Liver (tissue), 9 donors: ENCODE results near the gene NCSTN. TPM values are rescaled to one million over a fixed set of nuclear protein-coding genes. Genes with fewer than 3 reads are reported as not detected.

Experiments used
- DNase-seq: peaks from one replicate; pipeline ENCODE4 v3.0.0-alpha.2; 2017; ENCODE audit warnings: low spot score
- H3K27ac ChIP-seq, 2 donors: one replicate each; pipeline ENCODE4 v1.7.0; 2013; ENCODE audit warnings: inconsistent platforms in 2 of 2, low read length in 2 of 2, control low read depth in 1 of 2, low read depth in 1 of 2, mild to moderate bottlenecking in 1 of 2
- H3K27me3 ChIP-seq, 4 donors: one replicate each; pipeline versions ENCODE4 v1.6.1 to v1.7.0; 2013; ENCODE audit warnings: low read length in 3 of 4, inconsistent platforms in 1 of 4, mild to moderate bottlenecking in 1 of 4, moderate library complexity in 1 of 4; ENCODE audit not compliant: control insufficient read depth in 4 of 4, insufficient read depth in 4 of 4
- H3K36me3 ChIP-seq, 4 donors: one replicate each; pipeline versions ENCODE4 v1.6.1 to v1.7.0; 2013; ENCODE audit warnings: low read length in 3 of 4, mild to moderate bottlenecking in 3 of 4, low read depth in 1 of 4, moderate library complexity in 1 of 4; ENCODE audit not compliant: control insufficient read depth in 4 of 4, insufficient read depth in 3 of 4
- H3K4me1 ChIP-seq, 4 donors: one replicate each; pipeline versions ENCODE4 v1.6.1 to v1.7.0; 2013; ENCODE audit warnings: low read length in 3 of 4, mild to moderate bottlenecking in 3 of 4, moderate library complexity in 1 of 4; ENCODE audit not compliant: control insufficient read depth in 4 of 4, insufficient read depth in 4 of 4
- H3K4me3 ChIP-seq, 3 donors: one replicate each; pipeline versions ENCODE4 v1.6.1 to v1.7.0; 2013; ENCODE audit warnings: low read length in 3 of 3, control low read depth in 1 of 3, low read depth in 1 of 3, mild to moderate bottlenecking in 1 of 3
- H3K9ac ChIP-seq, 2 donors: one replicate each; pipeline ENCODE4 v1.7.0; 2013; ENCODE audit warnings: low read length in 2 of 2, mild to moderate bottlenecking in 2 of 2, moderate library complexity in 2 of 2, control low read depth in 1 of 2, low read depth in 1 of 2
- H3K9me3 ChIP-seq, 4 donors: one replicate each; pipeline versions ENCODE4 v1.6.1 to v1.7.0; 2013; ENCODE audit warnings: low read length in 3 of 4; ENCODE audit not compliant: control insufficient read depth in 4 of 4
- ATF3 ChIP-seq: IDR thresholded peaks from 2 replicates; pipeline ENCODE4 v1.6.1; 2016; ENCODE audit warnings: antibody characterized with exemption
- EGR1 ChIP-seq, 2 donors: IDR thresholded peaks; 2 replicates each; pipeline ENCODE4 v1.6.1; 2016 to 2018; ENCODE audit warnings: antibody characterized with exemption in 2 of 2, low read depth in 2 of 2
- FOXA1 ChIP-seq: IDR thresholded peaks from 2 replicates; pipeline ENCODE4 v1.6.1; 2016; ENCODE audit warnings: antibody characterized with exemption
- FOXA2 ChIP-seq: IDR thresholded peaks from 2 replicates; pipeline ENCODE4 v1.6.1; 2016; ENCODE audit warnings: antibody characterized with exemption
- GABPA ChIP-seq, 2 donors: IDR thresholded peaks in 1 of 2; conservative IDR thresholded peaks in 1 of 2; 2 replicates each; pipeline ENCODE4 v1.6.1; 2016; ENCODE audit warnings: antibody characterized with exemption in 2 of 2, mild to moderate bottlenecking in 1 of 2, moderate library complexity in 1 of 2
- HNF4A ChIP-seq, 2 donors: conservative IDR thresholded peaks; 2 replicates each; pipeline ENCODE4 v1.6.1; 2016; ENCODE audit warnings: antibody characterized with exemption in 2 of 2, mild to moderate bottlenecking in 2 of 2
- HNF4G ChIP-seq: IDR thresholded peaks from 2 replicates; pipeline ENCODE4 v1.6.1; 2016; ENCODE audit warnings: antibody characterized with exemption
- JUND ChIP-seq, 2 donors: IDR thresholded peaks; 2 replicates each; pipeline ENCODE4 v1.6.1; 2016; ENCODE audit warnings: antibody characterized with exemption in 2 of 2
- NR2F2 ChIP-seq: IDR thresholded peaks from 2 replicates; pipeline ENCODE4 v1.6.1; 2016; ENCODE audit warnings: antibody characterized with exemption
- RAD21 ChIP-seq, 2 donors: IDR thresholded peaks; 2 replicates each; pipeline ENCODE4 v1.6.1; 2016; ENCODE audit warnings: antibody characterized with exemption in 2 of 2, mild to moderate bottlenecking in 2 of 2
- SP1 ChIP-seq: IDR thresholded peaks from 2 replicates; pipeline ENCODE4 v1.6.1; 2018; ENCODE audit warnings: antibody characterized with exemption, mild to moderate bottlenecking
- TAF1 ChIP-seq: conservative IDR thresholded peaks from 2 replicates; pipeline ENCODE4 v1.6.1; 2016; ENCODE audit warnings: antibody characterized with exemption, mild to moderate bottlenecking
- ZBTB33 ChIP-seq: IDR thresholded peaks from 2 replicates; pipeline ENCODE4 v1.6.1; 2016; ENCODE audit warnings: antibody characterized with exemption
- WGBS: extraction: QIAGEN DNeasy Blood & Tissue Kit; methylation state at CpG from one replicate; pipeline ENCODE4 v1.1.7; 2013; 5-methylcytosine and 5-hydroxymethylcytosine counted together
- polyA plus RNA-seq, 2 donors: library from polyadenylated mRNA; stranded (reverse) in 1 of 2; unstranded in 1 of 2; fragments of 200-250 nt in 1 of 2; fragments of >200 nt in 1 of 2; fragmentation: Nextera tagmentation in 1 of 2; extraction: Ambion mirVana in 1 of 2; gene quantifications; one replicate each; pipeline versions ENCODE4 v1.2.1 to v1.2.3, GENCODE V29; 2013 to 2015
- total RNA-seq, 2 donors: library from RNA; depleted of rRNA; stranded (reverse); fragments of >200 nt; gene quantifications; one replicate each; pipeline ENCODE4 v1.2.3, GENCODE V29; 2014
- TF ChIP-seq, protein P1 (sequence below): IDR thresholded peaks from 2 replicates; pipeline ENCODE4 v1.6.1; 2016; ENCODE audit warnings: antibody characterized with exemption, mild to moderate bottlenecking
- TF ChIP-seq, protein P2 (sequence below): fragments of 150-350 bp; IDR thresholded peaks from 2 replicates; pipeline ENCODE4 v1.5.1; 2017; ENCODE audit warnings: improper control_type of control experiment, low read depth, low read length; ENCODE audit not compliant: missing input control
- donor health status: healthy.
- donor health status: healthy.
- donor health status: healthy.
- donor health status: healthy.
- donor health status: healthy.

Gene NCSTN
- total and polyA plus RNA-seq, 4 donors: 32.2 to 44.6 (median 37.5) TPM

DNA sequence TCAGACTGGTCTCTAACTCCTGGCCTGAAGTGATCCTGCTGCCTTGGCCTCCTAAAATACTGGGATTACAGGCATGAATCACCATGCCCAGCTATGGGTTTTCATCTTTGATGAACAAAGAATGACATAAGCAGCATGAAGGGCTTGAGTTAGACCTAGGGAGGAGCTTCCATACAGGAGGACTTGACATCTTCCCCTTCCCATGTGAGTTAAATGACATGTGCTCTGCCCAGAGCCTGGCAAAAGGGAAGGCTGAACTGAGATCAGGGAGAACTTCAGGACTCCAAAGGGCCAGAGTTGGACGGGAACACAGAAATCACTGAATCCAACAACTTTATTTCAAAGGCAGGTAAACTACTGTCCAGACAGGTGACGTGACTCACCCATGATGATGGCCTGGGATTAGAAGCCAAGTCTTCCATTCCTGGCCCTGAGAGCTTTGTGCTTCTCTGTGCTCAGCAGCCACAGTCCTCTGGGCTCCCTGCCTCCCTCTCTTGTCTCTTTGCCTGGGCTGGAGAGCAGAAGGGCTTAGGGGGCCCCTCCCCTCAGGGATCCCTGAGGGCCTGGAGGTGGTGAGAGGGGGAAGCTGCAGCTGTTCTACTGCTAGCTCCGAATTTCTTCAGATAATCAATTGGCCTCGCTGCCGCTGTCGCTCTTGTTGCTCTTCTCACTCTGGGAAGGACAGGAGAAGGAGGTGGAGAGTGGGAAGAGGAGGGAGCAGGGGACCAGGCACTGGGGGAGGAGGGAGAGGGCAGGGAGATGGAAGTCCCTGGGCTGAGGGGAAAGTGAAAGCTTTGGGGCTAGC lies 31.3 kb downstream of the NCSTN start:
- H3K4me3 ChIP-seq: no peak overlapping the region
- 71% methylated on average over 6 of the region's 6 CpGs for WGBS
- no peak overlapping the region for H3K9ac ChIP-seq
- H3K9me3 ChIP-seq: no peaks in the 10 kb centered on the region
- peaks cover 0 to 7% (median 1%) of the 10 kb centered on the region in 4 donors for H3K4me1 ChIP-seq
- H3K36me3 ChIP-seq: no peaks in the 10 kb centered on the region
- H3K27ac ChIP-seq: no peak overlapping the region
- TF ChIP-seq EGR1 (IDR thresholded peaks at IDR 0.05; ENCODE audit: low read depth in 2 of 2) (no peak), ATF3 (no peak), ZBTB33 (no peak), RAD21 (IDR thresholded peaks at IDR 0.05) (no peak), HNF4A (conservative IDR thresholded peaks at IDR 0.05) (no peak), HNF4G (no peak)
- TF ChIP-seq, protein P1, sequence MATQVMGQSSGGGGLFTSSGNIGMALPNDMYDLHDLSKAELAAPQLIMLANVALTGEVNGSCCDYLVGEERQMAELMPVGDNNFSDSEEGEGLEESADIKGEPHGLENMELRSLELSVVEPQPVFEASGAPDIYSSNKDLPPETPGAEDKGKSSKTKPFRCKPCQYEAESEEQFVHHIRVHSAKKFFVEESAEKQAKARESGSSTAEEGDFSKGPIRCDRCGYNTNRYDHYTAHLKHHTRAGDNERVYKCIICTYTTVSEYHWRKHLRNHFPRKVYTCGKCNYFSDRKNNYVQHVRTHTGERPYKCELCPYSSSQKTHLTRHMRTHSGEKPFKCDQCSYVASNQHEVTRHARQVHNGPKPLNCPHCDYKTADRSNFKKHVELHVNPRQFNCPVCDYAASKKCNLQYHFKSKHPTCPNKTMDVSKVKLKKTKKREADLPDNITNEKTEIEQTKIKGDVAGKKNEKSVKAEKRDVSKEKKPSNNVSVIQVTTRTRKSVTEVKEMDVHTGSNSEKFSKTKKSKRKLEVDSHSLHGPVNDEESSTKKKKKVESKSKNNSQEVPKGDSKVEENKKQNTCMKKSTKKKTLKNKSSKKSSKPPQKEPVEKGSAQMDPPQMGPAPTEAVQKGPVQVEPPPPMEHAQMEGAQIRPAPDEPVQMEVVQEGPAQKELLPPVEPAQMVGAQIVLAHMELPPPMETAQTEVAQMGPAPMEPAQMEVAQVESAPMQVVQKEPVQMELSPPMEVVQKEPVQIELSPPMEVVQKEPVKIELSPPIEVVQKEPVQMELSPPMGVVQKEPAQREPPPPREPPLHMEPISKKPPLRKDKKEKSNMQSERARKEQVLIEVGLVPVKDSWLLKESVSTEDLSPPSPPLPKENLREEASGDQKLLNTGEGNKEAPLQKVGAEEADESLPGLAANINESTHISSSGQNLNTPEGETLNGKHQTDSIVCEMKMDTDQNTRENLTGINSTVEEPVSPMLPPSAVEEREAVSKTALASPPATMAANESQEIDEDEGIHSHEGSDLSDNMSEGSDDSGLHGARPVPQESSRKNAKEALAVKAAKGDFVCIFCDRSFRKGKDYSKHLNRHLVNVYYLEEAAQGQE: no peak
- H3K27me3 ChIP-seq: no peaks in the 10 kb centered on the region
- no peak for DNase-seq

DNA sequence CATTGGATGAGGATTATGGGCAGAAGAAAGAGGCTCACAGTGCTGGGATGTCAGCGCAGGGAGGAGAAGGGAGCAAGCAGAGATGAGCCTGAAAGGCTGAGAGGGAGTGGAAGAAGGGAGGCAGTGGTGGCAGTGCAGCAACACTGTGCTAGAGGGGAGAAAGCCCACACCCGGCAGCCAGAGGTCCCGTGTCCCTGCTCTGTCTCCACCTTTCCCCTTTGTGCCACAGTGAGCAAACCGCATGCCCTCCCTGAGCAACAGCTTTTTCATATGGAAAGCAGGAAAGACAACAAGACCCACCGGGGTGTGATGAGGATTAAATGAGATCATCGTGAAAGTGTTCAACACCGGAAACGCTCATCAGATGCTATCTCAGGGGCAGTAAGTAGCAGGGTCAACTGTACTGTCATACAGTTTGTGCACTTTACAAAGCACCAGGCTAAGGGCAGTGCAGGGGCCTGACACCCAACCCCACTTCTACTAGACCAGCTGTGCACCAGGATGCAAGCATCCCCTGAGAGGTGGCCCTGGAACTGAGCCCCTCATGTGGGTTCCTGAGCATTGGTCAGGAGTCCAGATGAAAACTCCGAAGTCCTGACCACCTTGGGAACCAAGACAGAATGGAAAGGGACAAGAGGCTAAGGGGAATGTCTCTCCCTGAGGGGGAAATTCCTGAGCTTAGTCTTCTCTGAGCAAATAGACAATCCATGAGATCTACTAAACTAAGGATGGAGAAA lies 32.8 kb downstream of the NCSTN start:
- Histone ChIP-seq H3K27me3 (no peaks in the 10 kb centered on the region), H3K9me3 (no peaks in the 10 kb centered on the region), H3K4me1 (peaks cover 0 to 7% (median 1%) of the 10 kb centered on the region in 4 donors), H3K36me3 (no peaks in the 10 kb centered on the region), H3K27ac (no peak overlapping the region), H3K4me3 (no peak overlapping the region), H3K9ac (no peak overlapping the region)
- TF ChIP-seq HNF4A (conservative IDR thresholded peaks at IDR 0.05): no peak
- TF ChIP-seq, protein P2, sequence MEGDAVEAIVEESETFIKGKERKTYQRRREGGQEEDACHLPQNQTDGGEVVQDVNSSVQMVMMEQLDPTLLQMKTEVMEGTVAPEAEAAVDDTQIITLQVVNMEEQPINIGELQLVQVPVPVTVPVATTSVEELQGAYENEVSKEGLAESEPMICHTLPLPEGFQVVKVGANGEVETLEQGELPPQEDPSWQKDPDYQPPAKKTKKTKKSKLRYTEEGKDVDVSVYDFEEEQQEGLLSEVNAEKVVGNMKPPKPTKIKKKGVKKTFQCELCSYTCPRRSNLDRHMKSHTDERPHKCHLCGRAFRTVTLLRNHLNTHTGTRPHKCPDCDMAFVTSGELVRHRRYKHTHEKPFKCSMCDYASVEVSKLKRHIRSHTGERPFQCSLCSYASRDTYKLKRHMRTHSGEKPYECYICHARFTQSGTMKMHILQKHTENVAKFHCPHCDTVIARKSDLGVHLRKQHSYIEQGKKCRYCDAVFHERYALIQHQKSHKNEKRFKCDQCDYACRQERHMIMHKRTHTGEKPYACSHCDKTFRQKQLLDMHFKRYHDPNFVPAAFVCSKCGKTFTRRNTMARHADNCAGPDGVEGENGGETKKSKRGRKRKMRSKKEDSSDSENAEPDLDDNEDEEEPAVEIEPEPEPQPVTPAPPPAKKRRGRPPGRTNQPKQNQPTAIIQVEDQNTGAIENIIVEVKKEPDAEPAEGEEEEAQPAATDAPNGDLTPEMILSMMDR: no peak
- TF ChIP-seq, protein P1: no peak
- no peak for TF ChIP-seq HNF4G
- TF ChIP-seq GABPA (IDR thresholded peaks at IDR 0.05 in 1 of 2, conservative IDR thresholded peaks at IDR 0.05 in 1 of 2): no peak
- no peak for TF ChIP-seq FOXA2
- TF ChIP-seq SP1: no peak
- TF ChIP-seq NR2F2: no peak
- no peak for TF ChIP-seq ZBTB33
- no peak for TF ChIP-seq EGR1 (IDR thresholded peaks at IDR 0.05; ENCODE audit: low read depth in 2 of 2)
- TF ChIP-seq TAF1: no peak
- no peak for TF ChIP-seq FOXA1
- TF ChIP-seq JUND (IDR thresholded peaks at IDR 0.05): no peak
- TF ChIP-seq ATF3: no peak
- DNase-seq: peak; percentile 28
- 31% methylated on average over 9 of the region's 9 CpGs for WGBS
